NCI-H2227 (cell line): Measurements from ENCODE around the gene ZNF785.
"Not testable (repeated sequence)": the region's sequence is repeated elsewhere in the genome, so short reads cannot be mapped to it uniquely, and the experiment has no call there.

Experiments used
- DNase-seq: peaks from one replicate; lab custom pipeline; 2025; ENCODE audit not compliant: unreplicated experiment; lab: John Stamatoyannopoulos, UW

Gene ZNF785

DNA sequence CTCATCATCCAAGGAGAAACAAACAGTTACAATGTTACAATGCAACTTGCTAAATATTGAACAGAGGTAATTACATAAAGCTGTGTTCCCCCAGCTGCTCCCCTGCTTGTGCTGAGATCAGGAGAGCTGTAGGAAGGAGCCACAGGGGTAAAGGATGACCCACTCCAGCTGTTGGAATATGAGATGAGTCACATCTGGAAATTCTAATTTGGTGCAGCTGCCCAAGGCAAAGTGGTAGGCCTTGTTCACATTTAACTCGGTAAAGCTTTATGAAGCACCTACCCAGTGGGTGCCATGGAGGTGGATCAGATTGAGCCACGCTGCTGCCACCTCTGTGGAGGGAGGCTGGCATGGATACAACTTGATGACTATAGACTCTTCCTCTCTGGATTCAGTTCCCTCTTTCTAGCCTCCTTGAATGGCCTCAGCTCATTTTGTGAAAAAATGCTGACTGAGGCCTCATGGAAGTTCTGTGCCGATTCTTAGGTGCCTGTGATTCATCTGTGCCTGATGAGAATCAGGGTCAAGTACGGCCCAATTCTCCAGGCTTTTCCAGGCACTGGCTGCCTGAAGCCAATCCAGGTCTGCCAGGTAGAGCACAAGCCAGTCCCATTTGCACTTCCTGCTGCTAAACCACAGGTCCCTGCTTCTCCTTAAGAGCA, 17.2 kb upstream of the ZNF785 start:
- no peak for DNase-seq

DNA sequence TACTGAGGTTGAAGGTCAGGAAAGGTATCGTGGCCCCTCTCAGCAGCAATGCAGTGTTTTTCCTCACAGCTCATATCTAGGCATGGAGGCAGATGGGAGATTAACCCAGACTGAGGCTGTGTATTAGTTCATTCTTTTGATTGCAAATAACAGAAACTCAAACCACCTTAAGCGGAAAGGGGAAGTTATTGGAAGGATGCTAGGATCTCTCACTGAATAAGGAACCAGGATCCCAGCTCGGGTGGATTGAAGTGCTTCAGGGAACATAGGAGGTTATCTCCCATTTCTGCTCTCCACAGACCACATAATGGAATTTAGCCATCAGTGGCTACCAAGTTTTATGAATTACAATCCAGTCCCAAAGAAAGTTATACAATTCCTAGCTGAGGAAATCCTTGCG, 16.5 kb upstream of the ZNF785 start:
- DNase-seq: no peak

DNA sequence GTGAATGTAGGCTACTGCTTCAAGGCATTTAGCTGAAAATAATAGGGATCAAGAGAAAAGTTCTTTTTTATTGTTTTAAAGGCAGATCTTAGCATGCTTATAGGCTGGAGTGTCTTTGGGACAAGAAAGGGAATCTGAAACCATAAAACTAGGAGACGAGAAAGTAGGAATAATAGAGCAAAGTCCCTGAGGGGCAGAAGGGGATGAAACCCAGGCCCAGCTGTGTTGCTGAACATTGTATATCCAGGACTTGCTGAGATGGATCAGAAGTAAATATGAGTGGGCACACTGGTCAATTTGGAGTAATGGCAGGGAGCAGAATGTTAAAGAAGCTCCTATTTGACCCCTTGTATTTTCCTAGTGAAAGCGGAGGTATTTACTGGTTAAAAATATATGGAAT, 15.4 kb upstream of the ZNF785 start:
- DNase-seq: no peak

DNA sequence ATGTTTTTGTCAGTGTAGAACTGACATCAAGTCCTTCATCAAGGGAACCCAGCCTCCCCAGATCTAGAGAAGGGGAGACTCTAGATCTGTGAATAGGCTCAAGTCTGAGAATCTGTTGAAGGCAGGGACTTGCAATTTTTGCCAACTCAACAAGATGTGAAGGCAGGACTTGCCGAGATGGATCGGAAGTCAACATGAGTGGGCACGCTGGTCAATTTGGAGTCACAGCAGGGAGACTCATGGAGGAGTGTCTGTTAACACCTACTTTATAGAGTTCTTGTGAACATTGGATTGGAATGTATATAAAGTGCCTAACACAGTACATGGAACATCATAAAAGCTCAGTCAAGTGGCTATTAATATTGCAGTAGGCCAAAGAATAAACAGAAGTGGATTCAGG, 14.7 kb upstream of the ZNF785 start:
- no peak for DNase-seq

DNA sequence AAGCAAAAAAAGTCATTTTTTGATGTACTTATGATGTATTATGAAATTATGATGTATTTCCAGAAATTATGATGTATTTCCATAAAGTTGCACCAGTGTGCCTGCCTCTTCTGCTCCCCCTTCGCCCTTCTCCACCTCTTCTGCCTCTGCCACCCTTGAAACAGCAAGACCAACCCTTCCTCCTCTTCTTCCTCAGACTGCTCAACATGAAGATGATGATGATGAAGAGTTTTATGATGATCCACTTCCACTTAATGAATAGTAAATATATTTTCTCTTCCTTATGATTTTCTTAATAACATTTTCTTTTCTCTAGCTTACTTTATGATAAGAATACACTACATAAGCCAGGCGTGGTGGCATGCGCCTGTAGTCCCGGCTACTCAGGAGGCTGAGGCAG, 7.4 kb upstream of the ZNF785 start:
- no peak for DNase-seq

DNA sequence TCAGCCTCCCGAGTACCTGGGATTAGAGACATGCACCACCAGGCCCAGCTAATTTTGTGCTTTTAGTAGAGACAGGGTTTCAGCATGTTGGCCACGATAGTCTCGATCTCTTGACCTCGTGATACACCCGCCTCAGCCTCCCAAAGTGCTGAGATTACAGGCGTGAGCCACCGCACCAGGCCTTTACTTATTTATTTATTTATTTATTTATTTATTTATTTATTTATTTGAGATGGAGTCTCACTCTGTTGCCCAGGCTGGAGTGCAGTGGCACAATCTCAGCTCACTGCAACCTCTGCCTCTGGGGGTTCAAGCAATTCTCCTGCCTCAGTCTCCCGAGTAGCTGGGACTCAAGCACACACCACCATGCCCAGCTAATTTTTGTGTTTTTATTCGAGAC, 5.4 kb upstream of the ZNF785 start:
- not testable (repeated sequence) for DNase-seq

DNA sequence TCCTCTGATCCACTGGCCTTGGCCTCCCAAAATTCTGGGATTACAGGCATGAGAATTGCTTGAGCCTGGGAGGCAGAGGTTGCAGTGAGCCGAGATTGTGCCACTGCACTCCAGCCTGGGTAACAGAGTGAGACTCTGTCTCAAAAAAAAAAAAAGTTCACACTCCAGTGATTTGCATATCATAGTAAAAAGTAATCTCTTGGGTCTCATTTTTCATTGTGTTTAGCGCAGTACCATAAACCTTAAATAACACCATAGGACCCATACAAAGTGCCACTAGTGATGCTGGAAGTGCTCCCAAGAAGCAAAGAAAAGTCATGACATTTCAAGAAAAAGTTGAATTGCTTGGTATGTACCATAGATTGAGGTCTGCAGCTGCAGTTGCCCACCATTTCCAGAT, 4.1 kb upstream of the ZNF785 start:
- DNase-seq: not testable (repeated sequence)

DNA sequence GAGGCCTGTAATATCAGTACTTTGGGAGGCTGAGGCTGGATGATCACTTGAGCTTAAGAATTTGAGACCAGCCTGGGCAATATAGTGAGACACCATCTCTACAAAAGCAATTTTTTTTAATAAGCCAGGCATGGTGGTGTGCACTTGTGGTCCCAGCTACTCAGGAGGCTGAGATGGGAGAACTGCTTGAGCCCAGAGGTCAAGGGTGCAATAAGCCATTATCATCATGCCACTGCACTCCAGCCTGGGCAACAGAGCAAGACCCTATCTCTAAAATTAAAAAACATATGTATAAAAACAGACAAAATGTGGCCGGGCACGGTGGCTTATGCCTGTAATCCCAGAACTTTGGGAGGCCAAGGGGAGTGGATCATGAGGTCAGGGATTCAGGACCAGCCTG, 3.2 kb upstream of the ZNF785 start:
- no peak for DNase-seq

DNA sequence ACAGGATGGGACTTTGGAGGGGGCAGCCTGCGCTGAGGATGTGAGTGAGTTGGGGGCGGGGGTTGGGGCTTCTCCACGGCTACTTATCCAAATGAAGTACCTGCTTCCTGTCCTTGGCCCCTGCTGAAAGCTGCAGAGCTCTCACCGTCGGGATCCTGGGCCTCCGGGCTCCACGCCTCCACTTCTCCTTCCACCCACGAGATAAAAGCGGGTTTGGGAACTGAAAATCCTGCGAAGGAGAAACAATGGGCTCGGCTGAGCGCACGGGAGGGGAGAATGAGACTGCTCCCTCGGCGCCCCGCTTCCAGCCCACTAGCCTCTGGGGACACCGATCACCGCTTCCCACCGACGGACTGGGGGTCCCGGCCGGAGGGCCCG, 486 bp downstream of the ZNF785 start:
- DNase-seq: peak; percentile 50

DNA sequence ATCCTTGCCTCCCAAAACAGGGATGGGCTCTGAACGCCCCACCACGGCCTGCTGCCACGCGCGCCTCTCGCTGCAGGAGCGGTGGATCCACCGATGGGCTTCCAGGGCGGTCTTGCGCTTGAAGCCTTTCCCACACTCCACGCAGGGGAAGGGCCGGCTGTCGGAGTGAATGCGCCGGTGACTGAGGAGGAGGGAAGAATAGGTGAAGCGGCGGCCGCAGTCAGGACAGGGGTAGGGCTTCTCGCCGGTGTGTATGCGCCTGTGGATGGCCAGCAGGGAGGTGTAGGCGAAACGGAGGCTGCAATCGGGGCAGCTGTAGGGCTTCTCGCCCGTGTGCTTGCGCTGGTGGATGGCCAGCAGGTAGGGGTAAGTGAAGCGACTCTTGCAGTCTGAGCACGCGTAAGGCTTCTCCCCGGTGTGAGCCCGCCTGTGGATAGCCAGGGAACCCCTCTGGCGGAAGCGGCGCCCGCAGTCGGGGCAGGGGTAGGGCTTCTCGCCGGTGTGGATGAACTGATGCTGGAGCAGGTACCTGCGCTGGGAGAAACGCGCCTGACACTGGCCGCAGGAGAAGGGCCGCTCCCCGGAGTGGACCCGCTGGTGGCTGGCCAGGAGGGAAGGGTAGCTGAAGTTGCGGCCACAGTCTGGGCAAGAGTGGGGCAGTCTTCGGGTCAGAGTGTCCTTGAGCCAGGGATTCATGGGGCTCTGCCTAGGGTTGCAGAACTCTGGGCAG, 2.7 kb downstream of the ZNF785 start:
- DNase-seq: no peak

DNA sequence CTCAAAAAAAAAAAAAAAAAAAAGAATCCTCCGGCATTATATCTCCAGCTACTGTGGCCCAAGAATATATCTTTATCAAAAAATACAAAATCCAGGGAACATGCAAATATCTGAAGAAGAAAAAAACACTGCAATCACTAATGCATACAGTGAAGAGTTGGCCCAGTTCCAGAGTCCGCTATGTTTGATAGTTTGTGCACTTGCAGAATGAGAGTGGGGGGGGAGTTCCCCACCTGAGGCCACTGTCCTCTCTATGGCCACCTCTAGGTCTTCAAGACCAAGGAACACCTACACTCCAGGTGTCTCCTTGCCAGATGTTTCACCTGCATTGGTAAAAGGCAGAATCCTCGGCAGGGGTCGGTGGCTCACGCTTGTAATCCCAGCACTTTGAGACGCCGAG, 4.0 kb downstream of the ZNF785 start:
- DNase-seq: no peak

DNA sequence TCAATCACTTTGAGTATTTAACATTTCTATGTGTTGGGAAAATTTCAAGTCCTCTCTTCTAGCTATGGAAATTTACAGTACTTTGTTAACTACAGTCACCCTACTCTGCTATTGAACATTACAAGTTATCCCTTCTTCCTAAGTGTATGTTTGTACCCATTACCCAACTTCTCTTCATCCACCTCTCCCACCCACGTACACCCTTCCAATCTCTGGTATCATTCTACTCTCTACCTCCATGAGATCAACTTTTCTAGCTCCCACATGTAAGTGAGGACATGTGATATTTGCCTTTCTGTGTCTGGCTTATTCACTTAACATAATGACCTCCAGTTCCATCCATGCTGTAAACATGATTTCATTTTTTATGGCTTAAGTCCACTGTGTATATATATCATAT, 10.8 kb downstream of the ZNF785 start:
- DNase-seq: no peak

DNA sequence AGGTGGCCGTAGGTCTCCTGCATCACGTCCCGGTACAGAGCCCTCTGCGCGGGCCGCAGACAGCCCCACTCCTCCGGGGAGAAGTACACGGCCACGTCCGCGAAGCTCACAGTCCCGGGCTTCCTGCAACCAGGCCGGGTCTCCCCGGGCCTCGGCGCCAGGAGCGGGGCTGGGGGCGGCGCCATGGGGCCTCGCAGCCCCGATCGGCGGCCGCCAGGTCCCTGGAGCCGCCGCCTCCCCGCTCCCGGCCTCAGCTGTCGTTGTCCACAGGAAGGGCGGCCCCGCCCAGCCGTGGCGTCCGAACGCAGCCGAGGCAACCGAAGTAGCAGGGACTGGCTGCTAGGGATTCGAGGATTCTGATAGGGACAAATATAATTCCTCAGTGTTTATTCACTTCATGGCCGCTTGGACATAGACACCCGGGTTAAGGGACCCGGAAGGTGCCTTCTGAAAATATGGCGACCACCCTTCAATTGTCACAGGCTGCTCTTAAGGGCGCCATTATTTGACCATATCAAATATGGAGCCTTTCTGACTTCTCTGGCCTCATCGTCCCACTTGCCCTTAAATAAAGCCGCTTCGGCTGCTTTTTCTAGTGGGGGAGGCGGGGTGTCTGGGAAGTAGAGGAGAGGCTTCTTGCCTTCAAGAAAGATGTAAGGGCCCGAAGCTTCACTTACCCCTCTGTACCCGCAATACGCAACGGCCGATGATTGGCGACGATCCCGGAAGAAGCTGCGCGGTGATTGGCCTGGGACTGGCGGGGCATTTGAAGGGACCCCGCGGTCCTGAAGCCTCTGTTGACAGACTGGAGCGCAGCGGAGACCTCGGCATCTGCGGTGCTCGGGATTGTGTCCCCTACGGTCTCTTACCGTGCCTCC, 13.8 kb downstream of the ZNF785 start, which contains the start of gene ZNF688:
TSS of gene ZNF688 (minus strand) at position 270 of the 878 bp plus-strand sequence. CDS start at position 185, 85 bp downstream.
- DNase-seq: peak; percentile 98

DNA sequence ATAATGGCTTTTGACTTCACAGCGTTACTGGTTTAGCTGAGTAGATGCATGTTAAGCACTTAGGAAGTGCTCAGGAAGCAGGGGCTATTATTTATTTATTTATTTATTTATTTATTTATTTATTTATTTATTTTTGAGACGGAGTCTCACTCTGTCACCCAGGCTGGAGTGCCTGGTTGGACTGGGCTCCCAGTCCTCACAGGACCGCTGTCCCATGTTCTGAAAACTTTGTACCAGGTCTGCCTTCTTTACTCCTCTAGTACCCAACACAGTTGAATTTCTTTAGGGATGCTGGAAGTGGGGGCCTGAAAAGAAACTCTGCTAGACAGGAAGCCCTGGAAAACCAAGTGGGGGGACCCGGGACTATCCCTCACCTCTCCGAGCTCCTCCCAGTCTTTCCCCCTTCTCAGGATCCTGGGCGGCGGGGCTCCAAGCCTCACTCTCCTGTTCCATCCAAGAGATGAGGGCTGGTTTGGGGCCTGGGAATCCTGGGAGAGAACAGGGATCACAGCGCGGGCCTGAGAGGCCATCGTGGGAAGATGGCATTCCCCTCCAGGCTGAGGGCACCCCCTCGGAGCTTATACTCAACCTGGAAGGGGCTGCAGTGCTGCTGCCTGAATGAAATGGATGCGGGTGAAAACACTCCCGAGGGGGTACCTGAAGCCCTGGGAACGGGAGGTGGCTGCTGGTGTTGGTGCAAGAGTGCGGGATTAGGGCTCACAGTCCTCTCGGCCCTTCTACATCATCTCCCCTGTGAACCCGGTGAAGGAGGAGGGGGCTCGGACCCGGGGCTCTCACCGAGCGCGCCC, 14.7 kb downstream of the ZNF785 start:
- peak; percentile 51 for DNase-seq

DNA sequence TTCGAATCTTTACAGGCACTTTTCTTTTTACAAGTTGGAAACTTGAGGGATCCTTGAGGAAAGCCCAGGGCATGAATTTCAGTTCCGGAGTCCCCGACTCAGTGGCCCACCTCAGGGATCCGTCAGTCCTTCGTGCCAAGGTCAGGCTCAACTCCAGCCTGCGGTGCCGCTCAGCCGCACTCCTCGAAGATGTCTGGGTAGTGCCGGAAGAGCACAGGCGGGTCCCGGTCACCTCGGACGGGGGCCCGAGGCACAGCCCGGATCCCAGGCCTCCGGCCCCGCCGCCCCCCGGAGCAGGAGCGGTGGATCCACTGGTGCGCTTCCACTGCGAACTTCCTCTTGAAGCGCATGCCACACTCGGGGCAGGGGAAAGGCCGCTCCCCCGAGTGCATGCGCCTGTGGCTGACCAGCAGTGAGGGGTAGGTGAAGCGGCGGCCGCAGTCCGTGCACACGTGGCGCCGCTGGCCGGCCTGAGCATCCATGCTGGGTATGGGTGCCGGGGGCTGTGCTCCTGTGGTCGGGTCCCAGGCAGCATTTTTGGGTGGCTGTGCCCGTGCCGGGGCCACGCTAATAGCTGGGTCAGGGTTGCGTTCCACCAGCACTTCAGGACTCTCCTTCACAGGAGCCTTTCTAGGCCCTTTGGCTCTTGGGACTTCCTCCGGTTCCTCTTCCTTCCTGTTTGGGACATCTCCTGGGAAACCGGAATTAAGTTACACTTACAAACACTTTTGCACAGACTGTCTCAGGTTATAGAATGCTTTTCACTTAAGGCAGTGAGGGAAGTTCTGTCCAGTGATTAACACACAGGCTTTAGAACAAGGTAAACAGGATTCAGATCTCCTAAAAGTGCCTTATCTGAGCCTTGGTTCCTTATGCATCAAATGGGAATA, 15.5 kb downstream of the ZNF785 start:
- no peak for DNase-seq

DNA sequence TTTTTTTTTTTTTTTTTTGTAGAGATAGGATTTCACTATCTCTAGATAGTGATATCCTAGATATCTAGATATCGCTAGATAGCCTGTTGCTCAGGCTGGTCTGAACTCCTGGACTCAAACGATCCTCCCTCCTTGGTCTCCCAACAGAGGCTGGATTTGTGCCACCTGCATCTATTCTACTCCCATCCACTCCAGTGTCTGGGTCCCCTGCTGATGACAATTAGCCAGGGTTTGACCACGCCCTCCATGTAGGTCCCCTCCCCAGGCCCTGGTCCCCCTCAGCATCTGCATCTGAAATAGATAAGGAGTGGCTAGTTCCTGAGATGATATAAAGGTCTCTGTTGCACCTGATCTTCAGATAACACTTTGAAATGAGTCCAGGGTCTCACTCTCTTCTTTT, 16.2 kb downstream of the ZNF785 start:
- DNase-seq: no peak

DNA sequence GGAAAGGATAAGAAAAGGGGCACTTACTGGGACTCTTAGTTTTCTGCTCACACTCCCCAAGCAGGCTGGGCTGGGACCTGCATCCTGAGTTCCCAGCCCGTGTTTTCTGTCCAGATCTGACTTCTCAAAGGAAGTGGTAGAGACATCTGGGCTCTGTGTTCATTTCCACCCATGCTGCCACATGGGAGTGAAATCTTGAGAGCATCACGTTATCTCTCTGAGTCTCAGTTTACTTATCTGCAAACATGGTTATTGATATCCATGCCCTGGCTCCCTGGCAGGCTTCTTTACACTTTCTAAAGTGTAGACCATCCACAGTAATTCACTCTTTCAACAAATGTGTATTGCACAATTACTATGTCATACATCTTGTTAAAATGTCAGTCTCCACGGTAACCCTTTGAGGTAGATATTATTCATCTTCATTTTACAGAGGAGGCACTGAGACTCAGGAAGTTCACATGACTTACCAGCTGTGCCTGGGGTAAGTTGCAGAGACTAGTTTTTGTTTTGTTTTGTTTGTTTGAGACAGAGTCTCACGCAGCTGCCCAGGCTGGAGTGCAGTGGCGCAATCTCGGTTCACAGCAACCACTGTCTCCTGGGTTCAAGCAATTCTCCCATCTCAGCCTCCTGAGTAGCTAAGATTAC, 17.4 kb downstream of the ZNF785 start:
- peak; percentile 27 for DNase-seq

DNA sequence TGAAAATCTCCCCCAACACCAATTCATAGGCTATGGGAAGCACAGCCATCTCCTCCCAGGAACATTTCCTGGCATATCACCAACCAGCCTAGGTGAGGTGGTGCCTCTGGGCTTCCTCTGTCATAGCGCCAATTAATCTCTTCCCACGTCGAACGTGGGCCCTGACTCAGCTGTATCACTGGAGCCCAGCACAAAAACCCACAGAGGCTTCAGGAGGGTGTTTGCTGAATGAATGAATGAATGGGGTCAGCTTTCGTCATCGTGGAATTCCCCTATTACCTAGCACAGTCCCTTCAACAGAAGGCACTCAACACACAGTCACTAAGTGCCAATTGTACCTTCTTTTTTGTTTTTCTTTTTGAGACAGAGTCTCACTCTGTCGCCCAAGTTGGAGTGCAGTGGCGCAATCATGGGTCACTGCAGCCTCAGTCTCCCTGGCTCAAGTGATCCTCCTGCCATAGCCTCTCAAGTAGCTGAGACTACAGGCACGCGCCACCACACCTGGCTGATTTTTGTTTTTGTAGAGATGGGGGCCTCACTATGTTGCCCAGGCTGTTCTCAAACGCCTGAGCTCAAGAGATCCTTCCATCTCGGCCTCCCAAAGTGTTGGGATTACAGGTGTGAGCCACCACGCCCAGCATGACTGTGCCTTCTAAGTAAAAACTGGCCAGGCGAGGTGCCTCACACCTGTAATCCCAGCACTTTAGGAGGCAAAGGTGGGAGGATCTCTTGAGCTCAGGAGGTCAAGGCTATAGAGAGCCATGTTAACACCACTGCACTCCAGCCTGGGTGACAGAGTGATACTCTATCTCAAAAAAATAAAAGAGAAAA, 18.1 kb downstream of the ZNF785 start:
- no peak for DNase-seq

DNA sequence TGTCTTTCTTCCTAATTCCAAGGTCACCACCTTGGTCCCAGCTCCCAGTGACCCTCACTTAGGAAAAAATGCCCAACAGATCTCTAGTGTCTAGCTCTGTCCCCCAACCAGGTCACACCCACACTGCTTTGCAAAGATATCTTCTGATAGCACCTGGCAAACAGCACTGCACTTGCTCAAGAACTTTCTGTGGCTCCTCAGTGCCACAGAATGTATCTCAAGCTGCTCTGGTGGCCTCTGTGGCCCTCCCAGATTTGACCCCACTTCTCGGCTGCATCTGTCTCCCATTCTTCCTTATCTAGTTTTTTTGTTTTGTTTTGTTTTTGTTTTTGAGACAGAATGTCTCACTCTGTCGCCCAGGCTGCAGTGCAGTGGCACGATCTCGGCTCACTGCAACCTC, 19.0 kb downstream of the ZNF785 start:
- no peak for DNase-seq
